A673 (cell line): ENCODE data around the gene AKNA. TPM values are rescaled to one million over a fixed set of nuclear protein-coding genes. Genes with fewer than 3 reads are reported as not detected.

ENCODE experiments used
- BruUV-seq: library from RNA; stranded (reverse); fragments of 400-500 nt; replicated peaks from 2 replicates; lab custom pipeline; 2021; lab: Mats Ljungman, UMichigan
- CTCF ChIA-PET: fragments of 300-600 bp; sonication (Branson Sonifier 250); formaldehyde crosslinking; loops from one replicate; lab custom pipeline; 2022; ENCODE audit warnings: antibody characterized with exemption; lab: Charles Lee
- POLR2A ChIA-PET: fragments of 300-600 bp; sonication (Branson Sonifier 250); formaldehyde crosslinking; loops from one replicate; lab custom pipeline; 2022; ENCODE audit warnings: antibody characterized with exemption; ENCODE audit not compliant: low non-redundant PET; lab: Charles Lee
- DNase-seq: peaks from one replicate; pipeline ENCODE4 v3.0.0-alpha.2; 2015; ENCODE audit warnings: low spot score
- H3K27ac ChIP-seq: fragments of 200-600 bp; sonication (generic); 2 replicates; pipeline ENCODE4 v1.5.1; 2016; ENCODE audit warnings: mixed run types, low read depth, mild to moderate bottlenecking, mixed read lengths, antibody characterized with exemption, low read length; ENCODE audit not compliant: poor library complexity, severe bottlenecking
- H3K27me3 ChIP-seq: fragments of 200-600 bp; sonication (generic); replicated peaks from 2 replicates; pipeline ENCODE4 v1.6.1; 2017; ENCODE audit warnings: mixed run types, low read depth, mild to moderate bottlenecking, mixed read lengths, antibody characterized with exemption, low read length; ENCODE audit not compliant: insufficient read depth, poor library complexity
- H3K36me3 ChIP-seq: fragments of 200-600 bp; sonication (generic); 2 replicates; pipeline ENCODE4 v1.6.1; 2016; ENCODE audit warnings: mixed run types, mild to moderate bottlenecking, mixed read lengths, antibody characterized with exemption, low read length; ENCODE audit not compliant: insufficient read depth, poor library complexity, severe bottlenecking
- H3K4me1 ChIP-seq: fragments of 200-600 bp; sonication (generic); 2 replicates; pipeline ENCODE4 v1.6.1; 2017; ENCODE audit warnings: mixed run types, mild to moderate bottlenecking, mixed read lengths, antibody characterized with exemption, low read length; ENCODE audit not compliant: insufficient read depth, poor library complexity, severe bottlenecking
- H3K4me3 ChIP-seq: fragments of 200-600 bp; sonication (generic); 2 replicates; pipeline ENCODE4 v1.5.1; 2016; ENCODE audit warnings: low read depth, mixed run types, mild to moderate bottlenecking, mixed read lengths, low read length; ENCODE audit not compliant: poor library complexity, severe bottlenecking
- H3K9me3 ChIP-seq: fragments of 200-600 bp; sonication (generic); 2 replicates; pipeline ENCODE4 v1.6.1; 2016; ENCODE audit warnings: mixed run types, low read depth, mild to moderate bottlenecking, mixed read lengths, antibody characterized with exemption, low read length; ENCODE audit not compliant: poor library complexity, severe bottlenecking
- CTCF ChIP-seq: fragments of 300-800, 200-600 bp; sonication (generic); conservative IDR thresholded peaks from 2 replicates; pipeline ENCODE4 v1.5.1; 2017; ENCODE audit warnings: low read depth, mild to moderate bottlenecking, antibody characterized with exemption, low read length, moderate library complexity, mixed read lengths
- EZH2 ChIP-seq: fragments of 200-600 bp; sonication (generic); IDR thresholded peaks from 2 replicates; pipeline ENCODE4 v1.6.1; 2017; ENCODE audit warnings: borderline replicate concordance, low read depth, mild to moderate bottlenecking, mixed read lengths, antibody characterized with exemption, low read length; ENCODE audit not compliant: poor library complexity, severe bottlenecking
- intact Hi-C: fragments of 100-400 bp; cut with micrococcal nuclease; formaldehyde crosslinking; loops from one replicate; pipeline ENCODE4 v1.10.0; 2022; ENCODE audit not compliant: unreplicated experiment
- total RNA-seq: library from RNA; stranded (reverse); gene quantifications from 2 replicates; pipeline ENCODE4 v1.2.3, GENCODE V29; 2021

AKNA gene
- total RNA-seq, 1 experiment from 2014 or later = 20.4 TPM

DNA sequence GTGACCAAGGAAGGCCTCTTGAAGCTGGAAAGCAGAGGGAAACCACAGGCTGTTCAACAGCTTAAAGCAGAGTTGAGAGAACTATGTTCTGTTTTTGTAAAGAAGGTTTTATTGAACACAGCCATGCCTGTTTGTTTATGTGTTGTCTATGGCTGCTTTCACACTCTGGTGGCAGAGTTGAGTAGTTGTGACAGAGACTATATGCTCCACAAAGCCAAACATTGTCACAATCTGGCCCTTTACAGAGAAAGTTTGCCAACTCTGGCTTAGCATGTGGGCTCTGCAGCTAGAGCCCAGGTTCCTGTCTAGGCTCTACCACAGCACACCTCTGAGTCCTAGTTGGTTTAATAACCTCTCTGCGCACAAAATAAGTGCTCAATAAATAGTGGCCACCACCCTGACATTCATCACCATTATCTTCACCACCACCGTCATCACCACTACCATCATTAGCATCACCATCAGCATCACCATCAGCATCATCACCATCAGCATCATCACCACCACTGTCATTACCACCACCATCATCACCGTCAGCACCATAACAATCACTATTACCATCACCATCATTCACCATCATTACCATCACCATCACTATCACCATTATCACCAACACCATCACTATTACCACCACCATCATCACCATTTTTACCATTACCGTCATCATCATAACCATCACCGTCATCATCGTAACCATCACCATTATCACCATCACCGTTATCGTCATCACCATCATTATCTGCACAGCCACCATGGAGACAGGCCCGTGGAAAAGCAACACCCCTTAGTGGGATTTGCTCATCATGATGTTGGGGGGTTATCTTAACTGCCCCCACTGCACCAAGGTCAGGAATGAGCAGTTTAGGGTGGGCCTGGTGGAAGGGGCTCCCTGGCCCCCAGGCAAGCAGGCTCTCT is 18.3 kb downstream of the AKNA start:
- POLR2A ChIA-PET = no interaction called here
- CTCF ChIA-PET = no interaction called here

DNA sequence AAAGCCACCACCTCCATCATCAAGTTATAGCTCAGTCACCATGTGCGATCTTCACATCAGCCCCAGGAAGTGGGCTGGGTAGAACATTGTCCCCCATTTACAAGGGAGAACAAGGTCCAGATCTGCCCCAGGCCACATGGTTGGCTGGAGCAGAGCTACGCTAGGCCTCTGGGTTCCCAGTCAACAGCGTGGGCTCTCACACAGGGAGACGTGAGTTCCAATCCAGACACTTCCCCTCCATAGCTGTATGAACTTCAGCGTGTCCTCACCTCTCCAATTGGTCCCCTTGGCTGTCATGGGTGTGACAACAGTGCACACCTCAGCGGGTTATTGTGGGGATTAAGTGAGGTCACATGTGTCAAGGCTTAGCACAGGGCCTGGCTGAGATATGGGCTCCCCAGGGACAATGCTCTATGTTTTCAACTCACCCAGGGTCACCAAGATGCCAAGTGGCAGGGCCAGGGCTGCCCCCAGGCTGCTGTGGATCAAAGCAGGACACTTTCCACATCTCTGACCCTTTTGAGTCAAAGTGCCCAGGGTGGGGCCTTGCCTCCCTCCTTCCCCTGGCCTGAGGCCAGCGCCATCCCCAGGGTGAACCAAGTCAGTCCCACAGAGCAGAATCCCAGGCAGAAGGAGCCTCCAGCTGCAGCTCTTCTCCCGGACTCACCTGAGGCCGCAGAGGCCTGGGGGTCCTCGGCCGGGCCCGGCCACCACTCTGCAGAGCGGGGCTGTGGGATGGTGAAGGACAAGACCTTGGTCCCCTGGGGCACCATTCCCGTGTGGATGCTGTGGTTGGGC is 19.8 kb downstream of the AKNA start:
- Histone ChIP-seq H3K27me3 (no peaks in the 10 kb centered on the region), H3K9me3 (no peaks in the 10 kb centered on the region), H3K4me1 (peaks cover 10% of the 10 kb centered on the region), H3K4me3 (no peak overlapping the region), H3K27ac (no peak overlapping the region), H3K36me3 (peaks cover 33% of the 10 kb centered on the region)
- BruUV-seq = no TSS peak
- intact Hi-C loops = no loop called here
- TF ChIP-seq EZH2 = no peak
- TF ChIP-seq CTCF = no peak
- no peak for DNase-seq
- CTCF ChIA-PET = no interaction called here
- POLR2A ChIA-PET = no interaction called here

More for the DNA sequence above, 18.3 kb downstream of the AKNA start:
- intact Hi-C loops = no loop called here
- H3K4me1 ChIP-seq = peaks cover 10% of the 10 kb centered on the region
- peak overlapping the region; percentile 47 for H3K27ac ChIP-seq
- H3K27me3 ChIP-seq = no peaks in the 10 kb centered on the region
- no peaks in the 10 kb centered on the region for H3K9me3 ChIP-seq
- H3K36me3 ChIP-seq = peaks cover 34% of the 10 kb centered on the region
- no peak for DNase-seq
- no TSS peak for BruUV-seq
- TF ChIP-seq EZH2 (no peak), CTCF (no peak)
- H3K4me3 ChIP-seq = no peak overlapping the region

GRCh38 chr9:114367366-114367765 is 20.4 kb downstream of the AKNA start:
- Histone ChIP-seq H3K9me3 (no peaks in the 10 kb centered on the region), H3K4me3 (no peak overlapping the region), H3K27ac (no peak overlapping the region), H3K4me1 (peaks cover 10% of the 10 kb centered on the region), H3K27me3 (no peaks in the 10 kb centered on the region), H3K36me3 (peaks cover 36% of the 10 kb centered on the region)
- TF ChIP-seq EZH2 = no peak
- no peak for TF ChIP-seq CTCF
- ChIA-PET POLR2A (no interaction called here), CTCF (no interaction called here)
- intact Hi-C loops = no loop called here
- no peak for DNase-seq
- BruUV-seq = no TSS peak
